ENCODE results near the gene BCAN. TPM values are rescaled to one million over a fixed set of nuclear protein-coding genes. Genes with fewer than 3 reads are reported as not detected.

The BCAN gene
- total and polyA plus RNA-seq, 2 of the 8 experiments (the other 6 are each of a cell fraction or from before 2014, with no cell fraction given), result 4.5 to 24.0 TPM

GRCh38 chr1:156647351-156647750, 5.4 kb downstream of the BCAN start (continued):
- TF ChIP-seq CTBP2 (IDR thresholded peaks at IDR 0.05; ENCODE audit: borderline replicate concordance, insufficient read depth, insufficient read length, low read length) (no peak), TAF7 (optimal IDR thresholded peaks at IDR 0.05; ENCODE audit: borderline replicate concordance, low read depth, low read length) (no peak), RXRA (IDR thresholded peaks at IDR 0.05; ENCODE audit: insufficient read depth, low read depth, low read length) (no peak), CHD7 (IDR thresholded peaks at IDR 0.05; ENCODE audit: insufficient replicate concordance, low read length) (no peak), BRCA1 (IDR thresholded peaks at IDR 0.05; ENCODE audit: low read depth, low read length) (no peak)

Measured in H1 (cell line).